Spinal cord (tissue), 10 donors: ENCODE measurements around the gene PRND. TPM values are rescaled to one million over a fixed set of nuclear protein-coding genes. Genes with fewer than 3 reads are reported as not detected.

ENCODE experiments used
- DNase-seq, 6 donors: peaks; one replicate each; pipeline versions ENCODE4 v3.0.0 to v3.0.0-alpha.2; 2013 to 2015; ENCODE audit warnings: low spot score in 6 of 6, low read depth in 4 of 6
- H3K27ac ChIP-seq: one replicate; pipeline ENCODE4 v1.5.1; 2013; ENCODE audit warnings: low read depth, low read length, control low read depth
- H3K27me3 ChIP-seq: one replicate; pipeline ENCODE4 v1.6.1; 2013; ENCODE audit warnings: low read length; ENCODE audit not compliant: control insufficient read depth, insufficient read depth
- H3K36me3 ChIP-seq: one replicate; pipeline ENCODE4 v1.6.1; 2013; ENCODE audit warnings: low read length; ENCODE audit not compliant: control insufficient read depth, insufficient read depth
- H3K4me1 ChIP-seq: one replicate; pipeline ENCODE4 v1.6.1; 2013; ENCODE audit warnings: low read length; ENCODE audit not compliant: control insufficient read depth, insufficient read depth
- H3K4me3 ChIP-seq: one replicate; pipeline ENCODE4 v1.5.1; 2013; ENCODE audit warnings: low read depth, low read length, control low read depth
- H3K9me3 ChIP-seq: one replicate; pipeline ENCODE4 v1.6.1; 2013; ENCODE audit warnings: low read length; ENCODE audit not compliant: control insufficient read depth, insufficient read depth
- WGBS: methylation state at CpG from one replicate; pipeline ENCODE4 v1.1.5; 2013; ENCODE audit warnings: missing lambda C conversion rate; ENCODE audit not compliant: insufficient coverage; 5-methylcytosine and 5-hydroxymethylcytosine counted together
- polyA plus RNA-seq, 2 donors: library from polyadenylated mRNA; unstranded; fragments of 120-200 nt; gene quantifications; one replicate each; pipeline ENCODE4 v1.2.1, GENCODE V29; 2013; ENCODE audit not compliant: insufficient read length in 2 of 2
- total RNA-seq, 2 donors: library from RNA; depleted of rRNA in 1 of 2; stranded (reverse); fragments of 120-200 nt in 1 of 2; fragments of >200 nt in 1 of 2; gene quantifications; one replicate each; pipeline versions ENCODE4 v1.2.3 to v1.2.4, GENCODE V29; 2013 to 2014
- donor health status: healthy.

The PRND gene
- total and polyA plus RNA-seq, 4 donors = 3.3 to 27.0 (median 7.4) TPM

GRCh38 chr20:4684837-4685413, 36.8 kb upstream of the PRND start:
- Histone ChIP-seq H3K4me3 (no peak overlapping the region), H3K27me3 (no peaks in the 10 kb centered on the region), H3K9me3 (no peaks in the 10 kb centered on the region), H3K36me3 (no peaks in the 10 kb centered on the region), H3K4me1 (peaks cover 9% of the 10 kb centered on the region), H3K27ac (no peak overlapping the region)
- 93% methylated on average over 4 of the region's 6 CpGs for WGBS
- DNase-seq = no peak

GRCh38 chr20:4685923-4686221, 35.8 kb upstream of the PRND start:
- Histone ChIP-seq H3K4me1 (peaks cover 9% of the 10 kb centered on the region), H3K27ac (peak overlapping the region; percentile 73), H3K9me3 (no peaks in the 10 kb centered on the region), H3K36me3 (no peaks in the 10 kb centered on the region), H3K4me3 (peak overlapping the region; percentile 57), H3K27me3 (no peaks in the 10 kb centered on the region)
- no peak for DNase-seq
- 2% methylated on average over 7 of the region's 8 CpGs for WGBS

GRCh38 chr20:4688305-4688704, 33.4 kb upstream of the PRND start:
- no peaks in the 10 kb centered on the region for H3K36me3 ChIP-seq
- no peaks in the 10 kb centered on the region for H3K27me3 ChIP-seq
- WGBS = no CpG with 5 or more reads among the region's 2 CpGs
- H3K27ac ChIP-seq = no peak overlapping the region
- no peak for DNase-seq
- H3K4me1 ChIP-seq = peaks cover 9% of the 10 kb centered on the region
- no peaks in the 10 kb centered on the region for H3K9me3 ChIP-seq
- H3K4me3 ChIP-seq = no peak overlapping the region

GRCh38 chr20:4689220-4689619, 32.5 kb upstream of the PRND start:
- no peaks in the 10 kb centered on the region for H3K27me3 ChIP-seq
- H3K4me3 ChIP-seq = no peak overlapping the region
- H3K9me3 ChIP-seq = no peaks in the 10 kb centered on the region
- H3K36me3 ChIP-seq = peaks cover 4% of the 10 kb centered on the region
- 33% methylated on average over 1 of the region's 2 CpGs for WGBS
- H3K27ac ChIP-seq = no peak overlapping the region
- no peak for DNase-seq
- H3K4me1 ChIP-seq = peaks cover 9% of the 10 kb centered on the region

- peaks cover 4% of the 10 kb centered on the region for H3K36me3 ChIP-seq
- peaks cover 5% of the 10 kb centered on the region for H3K4me1 ChIP-seq
- no peaks in the 10 kb centered on the region for H3K9me3 ChIP-seq
- 40% methylated on average over 1 of the region's 2 CpGs for WGBS
- no peak overlapping the region for H3K27ac ChIP-seq
- H3K4me3 ChIP-seq = no peak overlapping the region
- H3K27me3 ChIP-seq = no peaks in the 10 kb centered on the region
- no peak for DNase-seq
These were observed 30.0 kb upstream of the PRND start for GRCh38 chr20:4691753-4692152.

- no peak overlapping the region for H3K4me3 ChIP-seq
- no CpG with 5 or more reads among the region's 1 CpG for WGBS
- H3K27ac ChIP-seq = no peak overlapping the region
- no peaks in the 10 kb centered on the region for H3K9me3 ChIP-seq
- DNase-seq = no peak
- H3K4me1 ChIP-seq = peaks cover 5% of the 10 kb centered on the region
- peaks cover 7% of the 10 kb centered on the region for H3K36me3 ChIP-seq
- no peaks in the 10 kb centered on the region for H3K27me3 ChIP-seq
These were observed 27.6 kb upstream of the PRND start for GRCh38 chr20:4694076-4694475.

GRCh38 chr20:4697189-4697830, 24.4 kb upstream of the PRND start:
- peaks cover 5% of the 10 kb centered on the region for H3K4me1 ChIP-seq
- peaks cover 14% of the 10 kb centered on the region for H3K36me3 ChIP-seq
- no peak for DNase-seq
- H3K9me3 ChIP-seq = no peaks in the 10 kb centered on the region
- H3K27ac ChIP-seq = no peak overlapping the region
- WGBS = 59% methylated on average over 4 of the region's 7 CpGs
- H3K27me3 ChIP-seq = no peaks in the 10 kb centered on the region
- H3K4me3 ChIP-seq = no peak overlapping the region

GRCh38 chr20:4697831-4698221, 23.9 kb upstream of the PRND start:
- Histone ChIP-seq H3K4me1 (peaks cover 5% of the 10 kb centered on the region), H3K36me3 (peaks cover 14% of the 10 kb centered on the region), H3K27ac (no peak overlapping the region), H3K4me3 (no peak overlapping the region), H3K27me3 (no peaks in the 10 kb centered on the region), H3K9me3 (no peaks in the 10 kb centered on the region)
- no peak for DNase-seq
- 87% methylated on average over 1 of the region's 2 CpGs for WGBS

- no peak for DNase-seq
- Histone ChIP-seq H3K36me3 (peaks cover 11% of the 10 kb centered on the region), H3K4me1 (peaks cover 9% of the 10 kb centered on the region), H3K9me3 (no peaks in the 10 kb centered on the region), H3K27me3 (no peaks in the 10 kb centered on the region), H3K4me3 (no peak overlapping the region), H3K27ac (no peak overlapping the region)
- 97% methylated on average over 9 of the region's 9 CpGs for whole genome bisulfite sequencing
These were observed 22.5 kb upstream of the PRND start for GRCh38 chr20:4699216-4699615.

- Histone ChIP-seq H3K9me3 (no peaks in the 10 kb centered on the region), H3K36me3 (peaks cover 11% of the 10 kb centered on the region)
These were observed 21.8 kb upstream of the PRND start for GRCh38 chr20:4699957-4700356.

More at GRCh38 chr20:4699957-4700356, 21.8 kb upstream of the PRND start:
- Histone ChIP-seq H3K4me3 (no peak overlapping the region), H3K4me1 (peaks cover 15% of the 10 kb centered on the region), H3K27ac (no peak overlapping the region), H3K27me3 (no peaks in the 10 kb centered on the region)
- DNase-seq = no peak
- 100% methylated on average over 2 of the region's 3 CpGs for WGBS
